Endodermal cell (in vitro differentiated cells): Measurements from ENCODE around the gene CIB4. TPM values are rescaled to one million over a fixed set of nuclear protein-coding genes. Genes with fewer than 3 reads are reported as not detected.

Experiments
- DNase-seq: peaks from one replicate; pipeline ENCODE4 v3.0.0-alpha.2; 2017
- H3K27ac ChIP-seq: 2 replicates; pipeline ENCODE4 v1.5.1; 2013; ENCODE audit warnings: mild to moderate bottlenecking, low read depth, low read length, moderate library complexity
- H3K27me3 ChIP-seq: 2 replicates; pipeline ENCODE4 v1.6.1; 2013; ENCODE audit warnings: mild to moderate bottlenecking, low read length, moderate library complexity; ENCODE audit not compliant: insufficient read depth, control insufficient read depth, poor library complexity, severe bottlenecking
- H3K36me3 ChIP-seq: 2 replicates; pipeline ENCODE4 v1.7.0; 2013; ENCODE audit warnings: mild to moderate bottlenecking, low read length, moderate library complexity; ENCODE audit not compliant: control insufficient read depth, insufficient read depth
- H3K4me1 ChIP-seq: one replicate; pipeline ENCODE4 v1.7.0; 2013; ENCODE audit warnings: low read length; ENCODE audit not compliant: control insufficient read depth, insufficient read depth
- H3K4me3 ChIP-seq: 2 replicates; pipeline ENCODE4 v1.5.1; 2013; ENCODE audit warnings: mild to moderate bottlenecking, low read length, moderate library complexity
- H3K9ac ChIP-seq: 2 replicates; pipeline ENCODE4 v1.6.1; 2013; ENCODE audit warnings: mild to moderate bottlenecking, low read length, moderate library complexity; ENCODE audit not compliant: poor library complexity, severe bottlenecking; ENCODE audit errors: extremely low read depth
- H3K9me3 ChIP-seq: 2 replicates; pipeline ENCODE4 v1.6.1; 2013; ENCODE audit warnings: mild to moderate bottlenecking, low read length, moderate library complexity; ENCODE audit not compliant: control insufficient read depth
- H3K27ac Mint-ChIP-seq: 2 replicates; pipeline ENCODE4 v1.8.0; 2020; ENCODE audit warnings: mixed read lengths
- H3K27me3 Mint-ChIP-seq: 2 replicates; pipeline ENCODE4 v1.8.0; 2021; ENCODE audit warnings: mild to moderate bottlenecking, mixed read lengths; ENCODE audit not compliant: insufficient read depth
- H3K36me3 Mint-ChIP-seq: 2 replicates; pipeline ENCODE4 v1.8.0; 2020; ENCODE audit warnings: low read depth, mixed read lengths
- H3K4me1 Mint-ChIP-seq: 2 replicates; pipeline ENCODE4 v1.8.0; 2020; ENCODE audit warnings: mixed read lengths
- H3K4me3 Mint-ChIP-seq: 2 replicates; pipeline ENCODE4 v1.8.0; 2020; ENCODE audit warnings: mild to moderate bottlenecking, moderate library complexity, mixed read lengths
- H3K9me3 Mint-ChIP-seq: 2 replicates; pipeline ENCODE4 v1.8.0; 2020; ENCODE audit warnings: mild to moderate bottlenecking, mixed read lengths
- CTCF ChIP-seq: fragments of 200-600 bp; sonication (generic); conservative IDR thresholded peaks from 2 replicates; pipeline ENCODE4 v1.5.0; 2021; ENCODE audit warnings: antibody characterized with exemption, mild to moderate bottlenecking
- WGBS, 2 experiments: methylation state at CpG; one replicate each; pipeline versions ENCODE4 v1.1.5 to v1.1.7; 2013; ENCODE audit warnings: missing lambda C conversion rate in 2 of 2, mixed read lengths in 1 of 2; ENCODE audit not compliant: insufficient coverage in 1 of 2, insufficient read length in 1 of 2; 5-methylcytosine and 5-hydroxymethylcytosine counted together
- total RNA-seq, 2 donors: library from RNA; stranded (reverse); fragmentation: NEBNext Ultra II Directional in 1 of 2; extraction: Animal tissue kit (Norgen Biotek cat#: 25700) in 1 of 2; gene quantifications; 2 replicates in 1 of 2; 3 replicates in 1 of 2; pipeline ENCODE4 v1.2.1, GENCODE V29; 2021

The CIB4 gene
- total RNA-seq, 2 donors from 2014 or later: not detected

GRCh38 chr2:26637811-26638310 is 3.3 kb downstream of the CIB4 start:
- H3K9me3 Mint-ChIP-seq: no peaks in the 10 kb centered on the region
- TF ChIP-seq CTCF: no peak
- no peak overlapping the region for H3K4me3 Mint-ChIP-seq
- H3K36me3 Mint-ChIP-seq: no peaks in the 10 kb centered on the region
- H3K9me3 ChIP-seq: no peaks in the 10 kb centered on the region
- H3K27me3 ChIP-seq: no peaks in the 10 kb centered on the region
- H3K27ac ChIP-seq: no peak overlapping the region
- no peak overlapping the region for H3K9ac ChIP-seq
- H3K4me3 ChIP-seq: no peak overlapping the region
- no peaks in the 10 kb centered on the region for H3K4me1 ChIP-seq
- H3K27me3 Mint-ChIP-seq: no peaks in the 10 kb centered on the region
- peak; percentile 33 for DNase-seq
- no peak overlapping the region for H3K27ac Mint-ChIP-seq
- H3K36me3 ChIP-seq: no peaks in the 10 kb centered on the region
- 94 to 100% methylated on average over 1 to 9 of the region's 9 CpGs for WGBS, 2 experiments
- H3K4me1 Mint-ChIP-seq: peaks cover 3% of the 10 kb centered on the region

GRCh38 chr2:26636935-26637334 is 4.2 kb downstream of the CIB4 start:
- H3K36me3 ChIP-seq: no peaks in the 10 kb centered on the region
- no peak for TF ChIP-seq CTCF
- H3K27me3 ChIP-seq: no peaks in the 10 kb centered on the region
- Mint-ChIP-seq H3K4me1 (peaks cover 3% of the 10 kb centered on the region), H3K27ac (no peak overlapping the region), H3K9me3 (no peaks in the 10 kb centered on the region), H3K36me3 (no peaks in the 10 kb centered on the region), H3K27me3 (no peaks in the 10 kb centered on the region), H3K4me3 (no peak overlapping the region)
- H3K9ac ChIP-seq: no peak overlapping the region
- no peak overlapping the region for H3K27ac ChIP-seq
- peak; percentile 61 for DNase-seq
- H3K4me3 ChIP-seq: no peak overlapping the region
- H3K9me3 ChIP-seq: no peaks in the 10 kb centered on the region
- WGBS, 2 experiments: 82 to 94% methylated on average over 5 to 6 of the region's 6 CpGs
- H3K4me1 ChIP-seq: no peaks in the 10 kb centered on the region

DNA sequence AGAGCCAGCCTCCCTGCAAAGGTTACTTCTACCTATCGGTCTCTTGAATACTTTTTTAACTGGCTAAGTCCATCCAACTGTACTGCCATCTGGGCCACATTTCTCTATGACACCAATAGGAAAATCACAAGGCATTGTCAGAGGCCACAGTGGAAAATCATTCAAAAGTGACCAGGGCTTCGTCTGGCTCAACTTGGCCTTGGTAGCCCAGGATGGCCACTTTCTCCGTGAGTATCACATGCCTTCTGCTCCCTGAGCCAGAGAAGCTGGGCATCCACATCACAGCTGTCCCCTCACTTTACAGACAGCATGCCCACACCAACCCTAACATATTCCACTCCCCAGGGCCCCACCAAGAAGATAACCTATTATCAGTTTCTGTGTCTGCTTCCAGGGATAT is 5.8 kb downstream of the CIB4 start:
- Mint-ChIP-seq H3K27me3 (no peaks in the 10 kb centered on the region), H3K27ac (no peak overlapping the region), H3K4me3 (no peak overlapping the region), H3K36me3 (no peaks in the 10 kb centered on the region), H3K4me1 (peaks cover 8% of the 10 kb centered on the region), H3K9me3 (no peaks in the 10 kb centered on the region)
- 83 to 96% methylated on average over 2 to 3 of the region's 3 CpGs for WGBS, 2 experiments
- H3K9me3 ChIP-seq: no peaks in the 10 kb centered on the region
- no peaks in the 10 kb centered on the region for H3K27me3 ChIP-seq
- TF ChIP-seq CTCF: no peak
- H3K27ac ChIP-seq: no peak overlapping the region
- H3K9ac ChIP-seq: no peak overlapping the region
- H3K4me1 ChIP-seq: no peaks in the 10 kb centered on the region
- peak; percentile 28 for DNase-seq
- H3K36me3 ChIP-seq: no peaks in the 10 kb centered on the region
- no peak overlapping the region for H3K4me3 ChIP-seq
